Activated naive CD4-positive, alpha-beta T cell treated with anti-CD3 and anti-CD28 coated beads for 36 hours (primary cell): ENCODE results near the gene HKDC1. TPM values are rescaled to one million over a fixed set of nuclear protein-coding genes. Genes with fewer than 3 reads are reported as not detected.
"Not testable (repeated sequence)": the region's sequence is repeated elsewhere in the genome, so short reads cannot be mapped to it uniquely, and the experiment has no call there.

Experiments used
- CTCF ChIA-PET: fragments of 350-600 bp; sonication (Branson Sonifier 250); formaldehyde crosslinking; loops from one replicate; lab custom pipeline; 2021; ENCODE audit warnings: antibody characterized with exemption; lab: Charles Lee
- DNase-seq: peaks from one replicate; pipeline ENCODE4 v3.0.0-alpha.2; 2020
- H3K27ac Mint-ChIP-seq: one replicate; pipeline ENCODE4 v1.8.0; 2021; ENCODE audit warnings: mild to moderate bottlenecking, mixed read lengths
- H3K27me3 Mint-ChIP-seq: one replicate; pipeline ENCODE4 v1.8.0; 2021; ENCODE audit warnings: low read depth, mixed read lengths
- H3K36me3 Mint-ChIP-seq: one replicate; pipeline ENCODE4 v1.8.0; 2021; ENCODE audit warnings: low read depth, mixed read lengths
- H3K4me1 Mint-ChIP-seq: one replicate; pipeline ENCODE4 v1.8.0; 2021; ENCODE audit warnings: low read depth, mixed read lengths
- H3K4me3 Mint-ChIP-seq: one replicate; pipeline ENCODE4 v1.8.0; 2021; ENCODE audit warnings: mild to moderate bottlenecking, moderate library complexity, mixed read lengths
- H3K9me3 Mint-ChIP-seq: one replicate; pipeline ENCODE4 v1.8.0; 2021; ENCODE audit warnings: mixed read lengths
- intact Hi-C: fragments of 100-400 bp; cut with micrococcal nuclease; formaldehyde crosslinking; loops from one replicate; pipeline ENCODE4 v1.15.1; 2023
- total RNA-seq, 2 experiments: library from RNA; stranded (reverse); gene quantifications; one replicate each; pipeline ENCODE4 v1.2.3, GENCODE V29; 2021

HKDC1 gene
- total RNA-seq, 2 experiments from 2014 or later, result 1.5 to 1.6 TPM

DNA sequence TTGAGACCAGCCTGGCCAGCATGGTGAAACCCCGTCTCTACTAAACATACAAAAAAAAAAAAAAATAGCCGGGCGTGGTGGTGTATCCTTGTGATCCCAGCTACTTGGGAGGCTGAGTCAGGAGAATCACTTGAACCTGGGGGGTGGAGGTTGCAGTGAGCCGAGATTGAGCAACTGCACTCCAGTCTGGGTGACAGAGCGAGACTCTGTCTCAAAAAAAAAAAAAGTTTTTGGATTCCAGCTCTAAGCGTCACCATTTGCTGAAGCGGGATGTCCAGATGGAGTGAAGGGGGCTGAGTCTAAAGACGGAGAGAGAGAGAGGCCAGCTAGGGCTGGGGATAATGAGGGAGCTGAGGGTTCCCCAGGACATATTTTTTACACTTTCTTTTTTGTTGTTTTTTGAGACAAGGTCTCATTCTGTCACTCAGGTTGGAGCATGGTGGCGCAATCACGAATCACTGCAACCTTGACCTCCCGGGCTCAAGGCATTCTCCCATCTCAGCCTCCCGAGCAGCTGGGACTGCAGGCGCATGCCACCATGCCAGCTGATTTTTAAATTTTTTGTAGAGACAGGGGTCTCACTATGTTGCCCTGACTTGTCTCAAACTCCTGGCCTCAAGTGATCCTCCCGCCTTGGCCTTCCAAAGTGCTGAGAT is 48.8 kb downstream of the HKDC1 start:
- Mint-ChIP-seq H3K4me3 (no peak overlapping the region), H3K9me3 (peaks cover 2% of the 10 kb centered on the region), H3K36me3 (no peaks in the 10 kb centered on the region), H3K4me1 (peaks cover 6% of the 10 kb centered on the region), H3K27me3 (no peaks in the 10 kb centered on the region), H3K27ac (no peak overlapping the region)
- CTCF ChIA-PET, result no interaction called here
- intact Hi-C loops, result no loop called here
- no peak for DNase-seq

DNA sequence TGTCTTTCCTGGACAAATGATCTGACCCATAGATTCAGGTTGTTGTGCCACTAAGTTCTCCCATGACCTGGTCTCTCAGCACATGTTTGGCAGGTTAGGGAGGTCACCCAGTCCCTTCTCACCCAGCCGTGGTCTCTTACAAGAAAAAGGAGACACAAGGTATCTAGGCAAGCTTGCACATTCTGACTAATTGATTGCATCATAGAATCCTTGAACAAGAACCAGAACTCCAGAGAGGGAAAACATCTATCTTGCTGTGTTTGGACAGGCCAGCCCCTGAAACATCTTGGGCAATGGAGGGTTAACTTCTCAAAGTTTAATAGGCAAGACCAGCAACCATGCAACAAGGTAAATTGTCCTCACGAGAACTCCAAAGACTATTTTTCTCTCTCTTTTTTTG is 49.6 kb downstream of the HKDC1 start:
- no peak for DNase-seq
- no peak overlapping the region for H3K4me3 Mint-ChIP-seq
- intact Hi-C loops, result no loop called here
- H3K27ac Mint-ChIP-seq, result no peak overlapping the region
- H3K4me1 Mint-ChIP-seq, result peaks cover 6% of the 10 kb centered on the region
- H3K36me3 Mint-ChIP-seq, result no peaks in the 10 kb centered on the region
- H3K27me3 Mint-ChIP-seq, result no peaks in the 10 kb centered on the region
- peaks cover 2% of the 10 kb centered on the region for H3K9me3 Mint-ChIP-seq
- CTCF ChIA-PET, result no interaction called here

DNA sequence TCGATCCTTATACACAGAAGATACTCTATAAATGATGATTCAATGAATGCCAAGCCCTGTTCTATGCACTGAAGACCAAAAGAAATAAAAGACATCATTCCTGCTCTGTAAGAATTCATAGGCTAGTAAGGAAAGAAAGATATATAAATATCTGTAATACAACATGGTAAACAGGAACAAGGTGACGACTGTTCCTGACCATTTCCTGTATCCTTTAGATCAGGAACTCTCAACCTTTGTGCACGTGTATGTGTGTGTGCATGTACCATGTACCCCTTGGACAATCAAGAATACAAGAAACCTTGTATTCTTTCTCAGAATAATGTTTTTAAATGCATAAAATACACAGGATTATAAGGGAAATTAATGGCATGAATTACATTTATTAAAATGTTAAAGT is 50.9 kb downstream of the HKDC1 start:
- intact Hi-C loops, result no loop called here
- peaks cover 6% of the 10 kb centered on the region for H3K4me1 Mint-ChIP-seq
- no peak for DNase-seq
- H3K4me3 Mint-ChIP-seq, result no peak overlapping the region
- H3K27ac Mint-ChIP-seq, result no peak overlapping the region
- H3K36me3 Mint-ChIP-seq, result no peaks in the 10 kb centered on the region
- H3K9me3 Mint-ChIP-seq, result peaks cover 2% of the 10 kb centered on the region
- no peaks in the 10 kb centered on the region for H3K27me3 Mint-ChIP-seq
- CTCF ChIA-PET, result no interaction called here

DNA sequence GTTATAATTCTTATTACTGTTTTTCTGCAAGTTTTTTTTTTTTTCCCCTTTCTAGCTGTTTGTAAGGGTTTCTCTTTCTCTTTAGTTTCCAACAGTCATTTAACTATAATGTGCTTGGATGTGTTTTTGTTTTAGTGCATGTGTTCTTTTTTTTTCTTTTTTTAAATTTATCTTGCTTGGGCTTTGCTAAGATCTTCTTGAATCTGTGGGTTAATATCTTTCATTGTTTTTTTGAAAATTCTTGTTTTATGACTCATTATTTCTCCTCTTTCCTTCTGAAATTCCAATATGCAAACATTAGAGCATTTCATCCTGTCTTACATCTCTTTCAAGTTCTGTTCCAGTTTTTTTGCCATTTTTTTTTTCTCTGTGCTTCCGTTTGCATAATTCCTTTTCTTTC is 52.5 kb downstream of the HKDC1 start:
- H3K27me3 Mint-ChIP-seq, result no peaks in the 10 kb centered on the region
- intact Hi-C loops, result no loop called here
- no peak overlapping the region for H3K4me3 Mint-ChIP-seq
- H3K9me3 Mint-ChIP-seq, result peaks cover 2% of the 10 kb centered on the region
- DNase-seq, result no peak
- no peak overlapping the region for H3K27ac Mint-ChIP-seq
- H3K36me3 Mint-ChIP-seq, result no peaks in the 10 kb centered on the region
- H3K4me1 Mint-ChIP-seq, result peaks cover 6% of the 10 kb centered on the region
- CTCF ChIA-PET, result no interaction called here

DNA sequence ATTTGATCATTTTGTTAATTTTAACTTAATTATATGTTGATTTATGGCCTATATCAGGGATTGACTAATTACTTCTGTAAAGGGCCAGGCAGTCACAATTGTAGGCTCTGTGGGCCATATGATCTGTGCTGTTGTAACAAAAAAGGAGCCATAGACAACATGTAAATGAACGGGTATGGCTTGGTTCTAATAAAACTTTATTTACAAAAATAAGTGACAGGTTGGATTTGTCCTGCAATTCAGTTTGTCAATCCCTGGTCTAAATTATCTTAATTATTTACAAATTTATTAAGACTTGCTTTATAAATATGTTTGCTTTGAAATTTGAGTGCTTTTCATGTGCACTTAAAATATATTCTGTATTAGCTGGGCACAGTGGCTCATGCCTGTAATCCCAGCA is 55.3 kb downstream of the HKDC1 start:
- H3K27me3 Mint-ChIP-seq, result no peaks in the 10 kb centered on the region
- no peak for DNase-seq
- no peak overlapping the region for H3K4me3 Mint-ChIP-seq
- H3K36me3 Mint-ChIP-seq, result no peaks in the 10 kb centered on the region
- CTCF ChIA-PET, result no interaction called here
- no peak overlapping the region for H3K27ac Mint-ChIP-seq
- H3K9me3 Mint-ChIP-seq, result peaks cover 2% of the 10 kb centered on the region
- intact Hi-C loops, result no loop called here
- H3K4me1 Mint-ChIP-seq, result peaks cover 6% of the 10 kb centered on the region

DNA sequence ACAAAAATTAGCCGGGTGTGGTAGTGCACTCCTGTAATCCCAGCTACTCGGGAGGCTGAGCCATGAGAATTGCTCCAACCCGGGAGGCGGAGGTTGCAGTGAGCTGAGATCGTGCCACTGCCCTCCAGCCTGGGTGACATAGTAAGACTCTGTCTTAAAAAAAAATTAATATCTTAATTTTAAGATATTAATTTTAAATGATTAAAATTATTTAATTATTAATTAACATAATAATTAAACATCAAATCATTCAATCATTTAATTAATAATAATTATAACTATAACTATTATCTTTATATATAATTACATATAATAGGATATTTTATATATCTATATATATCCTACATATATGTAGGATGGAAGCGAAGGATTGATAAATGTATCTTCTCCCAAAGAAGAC is 56.4 kb downstream of the HKDC1 start:
- no peaks in the 10 kb centered on the region for H3K27me3 Mint-ChIP-seq
- H3K4me3 Mint-ChIP-seq, result no peak overlapping the region
- CTCF ChIA-PET, result no interaction called here
- intact Hi-C loops, result no loop called here
- H3K4me1 Mint-ChIP-seq, result peaks cover 4% of the 10 kb centered on the region
- H3K36me3 Mint-ChIP-seq, result no peaks in the 10 kb centered on the region
- no peak for DNase-seq
- H3K9me3 Mint-ChIP-seq, result peaks cover 2% of the 10 kb centered on the region
- H3K27ac Mint-ChIP-seq, result no peak overlapping the region

DNA sequence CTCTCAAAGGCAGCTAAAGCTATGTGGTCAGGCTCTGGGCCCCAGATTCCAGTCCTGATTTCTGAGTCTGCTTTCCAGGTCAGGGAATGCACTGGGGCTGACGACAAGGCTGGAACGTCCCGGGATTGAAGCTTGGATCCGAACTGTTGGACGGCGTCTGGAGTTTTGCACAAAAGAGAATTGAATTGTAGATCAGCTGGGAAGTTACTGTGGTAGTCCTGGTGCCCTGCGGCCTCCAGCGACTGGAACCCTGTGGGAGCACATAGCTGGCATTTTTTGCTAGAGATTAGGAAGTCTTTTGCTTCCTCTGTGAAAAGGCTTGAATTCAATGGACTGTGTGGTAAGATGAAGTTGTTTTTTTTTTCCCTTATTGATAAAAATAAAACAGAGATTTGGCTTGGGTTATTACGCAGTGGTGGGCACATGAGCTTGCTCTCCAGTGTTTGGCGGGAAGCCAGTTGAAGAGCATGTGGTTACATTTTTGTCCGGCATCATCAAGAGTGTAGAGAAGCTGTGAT is 58.4 kb downstream of the HKDC1 start, which contains the start of gene HK1:
TSS of gene HK1 (plus strand) at position 51 of the 518 bp plus-strand sequence.
- intact Hi-C loops, result no loop called here
- CTCF ChIA-PET, result interaction anchor here (1.6 kb wide), 1 partner anchor 15 kb away, joined by 4 read pairs; no protein-coding TSS in a partner anchor
- Mint-ChIP-seq H3K27me3 (no peaks in the 10 kb centered on the region), H3K4me1 (no peaks in the 10 kb centered on the region), H3K27ac (no peak within 1 kb of the TSS), H3K36me3 (no peaks in the 10 kb centered on the region), H3K4me3 (no peak within 1 kb of the TSS), H3K9me3 (no peaks in the 10 kb centered on the region)
- no peak for DNase-seq

DNA sequence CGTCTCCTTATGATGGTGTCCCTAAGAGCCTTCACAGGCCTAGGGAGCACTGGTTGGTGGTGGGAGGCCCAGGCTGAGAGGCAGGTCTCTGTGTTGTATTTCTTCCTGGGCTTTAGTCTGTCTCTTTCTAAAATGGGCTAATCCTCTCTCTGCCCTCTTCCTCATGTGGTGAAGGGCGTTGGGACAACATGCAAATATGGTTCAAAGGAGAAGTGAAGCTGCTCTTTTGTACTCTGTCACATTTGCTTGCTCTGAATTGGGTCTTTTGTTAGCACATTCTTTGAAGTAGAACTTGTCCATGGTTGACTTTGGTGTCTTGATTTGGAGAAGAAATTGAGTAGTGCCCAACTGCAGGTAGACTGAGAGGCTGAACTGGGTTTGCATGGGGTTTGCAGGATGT is 59.0 kb downstream of the HKDC1 start:
- H3K4me3 Mint-ChIP-seq, result no peak overlapping the region
- H3K36me3 Mint-ChIP-seq, result no peaks in the 10 kb centered on the region
- no peaks in the 10 kb centered on the region for H3K27me3 Mint-ChIP-seq
- CTCF ChIA-PET, result no interaction called here
- intact Hi-C loops, result no loop called here
- H3K27ac Mint-ChIP-seq, result no peak overlapping the region
- no peaks in the 10 kb centered on the region for H3K9me3 Mint-ChIP-seq
- no peak for DNase-seq
- H3K4me1 Mint-ChIP-seq, result no peaks in the 10 kb centered on the region

DNA sequence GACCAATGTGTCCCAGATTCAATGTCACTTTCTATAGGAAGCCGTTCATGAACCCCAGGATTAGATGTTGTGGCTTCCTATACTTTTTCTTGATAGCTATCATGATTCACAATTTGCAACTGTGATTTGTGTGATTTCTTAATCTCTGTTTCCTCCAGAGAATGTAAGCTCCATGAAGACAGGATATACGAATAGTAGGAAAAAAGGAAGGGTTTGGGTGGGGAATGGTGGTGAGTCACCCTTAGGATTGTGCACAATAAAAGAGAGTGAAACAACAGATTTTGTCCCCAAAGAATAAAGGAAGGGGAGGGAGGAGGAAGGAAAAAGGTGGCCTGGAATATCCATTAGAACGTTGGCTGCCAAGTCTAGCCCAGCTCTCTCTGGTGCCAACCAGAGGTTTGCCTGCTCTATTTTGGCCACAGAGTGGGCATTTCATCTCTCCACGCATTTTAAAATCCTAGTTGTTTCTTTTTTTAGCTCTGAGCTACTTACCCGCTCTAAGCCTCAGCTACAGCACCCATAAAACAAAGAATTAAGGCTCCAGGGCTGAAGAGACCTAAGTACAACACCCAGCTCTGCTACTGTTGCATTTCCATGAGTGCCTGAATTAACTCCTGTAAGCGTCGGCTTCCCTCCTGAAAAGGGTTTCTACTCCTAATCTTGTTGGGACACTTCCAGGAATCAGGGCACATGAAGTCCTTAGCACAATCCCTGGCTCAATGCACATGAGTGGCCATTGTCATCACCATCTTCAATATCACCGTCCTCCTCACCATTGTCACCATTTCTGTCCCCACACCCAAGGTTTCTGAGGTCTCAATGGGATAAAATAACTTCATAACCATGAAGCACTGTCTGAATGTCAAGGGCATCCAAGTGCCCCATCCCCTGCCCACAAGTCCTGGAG is 61.6 kb downstream of the HKDC1 start:
- intact Hi-C loops, result no loop called here
- Mint-ChIP-seq H3K9me3 (no peaks in the 10 kb centered on the region), H3K36me3 (no peaks in the 10 kb centered on the region), H3K27me3 (no peaks in the 10 kb centered on the region), H3K27ac (no peak overlapping the region), H3K4me1 (no peaks in the 10 kb centered on the region), H3K4me3 (no peak overlapping the region)
- no peak for DNase-seq
- CTCF ChIA-PET, result no interaction called here

DNA sequence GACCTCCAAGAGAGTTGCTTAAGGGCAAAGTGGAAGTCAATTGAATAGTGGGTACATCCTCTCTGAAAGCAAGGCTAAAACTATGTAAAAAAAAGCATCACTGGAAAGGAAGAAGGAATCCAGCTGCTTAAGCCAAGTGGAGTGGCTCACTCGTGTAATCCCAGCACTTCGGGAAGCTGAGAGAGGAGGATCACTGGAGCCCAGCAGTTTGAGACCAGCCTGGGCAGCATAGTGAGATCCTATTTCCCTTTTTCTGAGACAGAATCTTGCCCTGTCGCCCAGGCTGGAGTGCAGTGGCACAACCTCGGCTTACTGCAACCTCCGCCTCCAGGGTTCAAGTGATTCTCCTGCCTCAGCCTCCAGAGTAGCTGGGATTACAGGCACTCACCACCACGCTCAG is 64.3 kb downstream of the HKDC1 start:
- H3K27ac Mint-ChIP-seq, CTCF ChIA-PET, DNase-seq: not testable (repeated sequence)

DNA sequence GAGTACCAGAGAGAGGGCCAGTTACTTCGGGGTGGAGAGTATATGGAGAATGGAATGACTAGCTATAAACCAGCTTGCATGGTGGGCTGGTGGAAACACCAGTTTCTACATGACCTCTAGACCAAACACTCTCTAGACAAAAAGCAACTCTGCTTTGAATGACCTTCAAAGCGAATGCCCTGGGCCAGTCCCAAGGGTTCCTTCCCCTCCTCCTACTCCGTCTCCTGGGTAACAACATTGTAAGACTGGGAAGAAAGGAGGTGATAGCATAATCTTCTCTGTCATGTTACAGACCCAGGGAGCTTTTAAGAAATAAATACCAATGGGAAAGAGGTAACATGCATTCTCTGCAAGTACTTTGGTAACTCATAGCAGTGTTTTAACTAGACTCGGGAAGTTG is 65.6 kb downstream of the HKDC1 start:
- Mint-ChIP-seq H3K4me1 (no peaks in the 10 kb centered on the region), H3K4me3 (no peak overlapping the region), H3K27me3 (no peaks in the 10 kb centered on the region), H3K9me3 (no peaks in the 10 kb centered on the region), H3K36me3 (no peaks in the 10 kb centered on the region), H3K27ac (no peak overlapping the region)
- DNase-seq, result no peak
- intact Hi-C loops, result no loop called here
- CTCF ChIA-PET, result interaction anchor here (1.2 kb wide), 2 partner anchors 23 to 122 kb away, joined by 3 read pairs; no protein-coding TSS in a partner anchor

More for the DNA sequence above, 64.3 kb downstream of the HKDC1 start:
- H3K9me3 Mint-ChIP-seq, H3K36me3 Mint-ChIP-seq, H3K27me3 Mint-ChIP-seq, H3K4me3 Mint-ChIP-seq, intact Hi-C loops, H3K4me1 Mint-ChIP-seq: not testable (repeated sequence)

DNA sequence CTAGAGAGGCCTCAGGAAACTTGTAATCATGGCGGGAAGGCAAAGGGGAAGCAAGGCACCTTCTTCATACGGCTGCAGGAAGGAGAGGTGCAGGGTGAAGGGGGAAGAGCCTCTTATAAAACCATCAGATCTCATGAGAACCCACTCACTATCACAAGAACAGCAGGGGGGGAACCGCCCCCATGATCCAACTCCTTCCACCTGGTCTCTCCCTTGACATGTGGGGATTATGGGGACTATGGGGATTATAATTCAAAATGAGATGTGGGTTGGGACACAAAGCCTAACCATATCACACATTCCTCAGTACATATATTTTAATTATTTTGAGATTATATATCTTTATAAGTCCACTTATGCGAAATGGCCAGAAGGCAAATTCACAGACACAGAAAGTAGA is 67.0 kb downstream of the HKDC1 start:
- CTCF ChIA-PET, result no interaction called here
- intact Hi-C loops, result no loop called here

More for the DNA sequence above, 67.0 kb downstream of the HKDC1 start:
- Mint-ChIP-seq H3K4me1 (no peaks in the 10 kb centered on the region), H3K36me3 (no peaks in the 10 kb centered on the region), H3K9me3 (no peaks in the 10 kb centered on the region), H3K4me3 (no peak overlapping the region), H3K27ac (no peak overlapping the region), H3K27me3 (no peaks in the 10 kb centered on the region)
- no peak for DNase-seq
